ENCODE measurements around the gene KCNAB2. TPM values are rescaled to one million over a fixed set of nuclear protein-coding genes. Genes with fewer than 3 reads are reported as not detected.

Gene KCNAB2
- total RNA-seq, 2 donors from 2014 or later = 4.7 to 6.4 TPM

- Histone ChIP-seq H3K9me3 (no peaks in the 10 kb centered on the region), H3K4me1 (no peaks in the 10 kb centered on the region), H3K4me3 (no peak overlapping the region), H3K36me3 (no peaks in the 10 kb centered on the region), H3K27ac (no peak overlapping the region), H3K9ac (ENCODE audit: low read depth in 2 of 2, low read length in 2 of 2) (no peak overlapping the region), H3K27me3 (no peaks in the 10 kb centered on the region)
- DNase-seq = no peak
- TF ChIP-seq CTCF (IDR thresholded peaks at IDR 0.05) = no peak
- intact Hi-C loops (cut with DNase I) = no loop called here
Observed at GRCh38 chr1:6081901-6082300, 36.2 kb downstream of the KCNAB2 start.

GRCh38 chr1:6082430-6082971 lies 36.8 kb downstream of the KCNAB2 start:
- no peak for TF ChIP-seq CTCF (IDR thresholded peaks at IDR 0.05)
- Histone ChIP-seq H3K4me1 (no peaks in the 10 kb centered on the region), H3K9me3 (no peaks in the 10 kb centered on the region), H3K4me3 (no peak overlapping the region), H3K27ac (no peak overlapping the region), H3K27me3 (no peaks in the 10 kb centered on the region), H3K9ac (ENCODE audit: low read depth in 2 of 2, low read length in 2 of 2) (no peak overlapping the region), H3K36me3 (no peaks in the 10 kb centered on the region)
- intact Hi-C loops (cut with DNase I) = no loop called here
- no peak for DNase-seq

- no peaks in the 10 kb centered on the region for H3K36me3 ChIP-seq
- no peaks in the 10 kb centered on the region for H3K27me3 ChIP-seq
- H3K4me3 ChIP-seq = no peak overlapping the region
- TF ChIP-seq CTCF (IDR thresholded peaks at IDR 0.05) = no peak
- no peaks in the 10 kb centered on the region for H3K4me1 ChIP-seq
- intact Hi-C loops (cut with DNase I) = no loop called here
- H3K9ac ChIP-seq (ENCODE audit: low read depth in 2 of 2, low read length in 2 of 2) = no peak overlapping the region
- no peaks in the 10 kb centered on the region for H3K9me3 ChIP-seq
- no peak for DNase-seq
- H3K27ac ChIP-seq = no peak overlapping the region
Observed at GRCh38 chr1:6083385-6083784, 37.7 kb downstream of the KCNAB2 start.

- Histone ChIP-seq H3K27me3 (no peaks in the 10 kb centered on the region), H3K4me1 (no peaks in the 10 kb centered on the region), H3K4me3 (no peak overlapping the region), H3K9ac (ENCODE audit: low read depth in 2 of 2, low read length in 2 of 2) (no peak overlapping the region), H3K36me3 (no peaks in the 10 kb centered on the region), H3K9me3 (no peaks in the 10 kb centered on the region), H3K27ac (no peak overlapping the region)
- no peak for TF ChIP-seq CTCF (IDR thresholded peaks at IDR 0.05)
- DNase-seq = no peak
- intact Hi-C loops (cut with DNase I) = no loop called here
Observed at GRCh38 chr1:6083801-6084446, 38.2 kb downstream of the KCNAB2 start.

- no peaks in the 10 kb centered on the region for H3K27me3 ChIP-seq
- no peak for DNase-seq
- intact Hi-C loops (cut with DNase I) = no loop called here
- no peak overlapping the region for H3K9ac ChIP-seq (ENCODE audit: low read depth in 2 of 2, low read length in 2 of 2)
- no peak for TF ChIP-seq CTCF (IDR thresholded peaks at IDR 0.05)
- H3K4me1 ChIP-seq = no peaks in the 10 kb centered on the region
- H3K4me3 ChIP-seq = no peak overlapping the region
- H3K9me3 ChIP-seq = no peaks in the 10 kb centered on the region
- no peaks in the 10 kb centered on the region for H3K36me3 ChIP-seq
- no peak overlapping the region for H3K27ac ChIP-seq
Observed at GRCh38 chr1:6084781-6085495, 39.2 kb downstream of the KCNAB2 start.
